CD4-positive, alpha-beta T cell treated with Interleukin-17A for 4 hours (primary cell): ENCODE results near the gene KDR.

Experiments
- DNase-seq: peaks from one replicate; pipeline ENCODE4 v3.0.0-alpha.2; 2020; ENCODE audit warnings: mixed read lengths

Gene KDR

DNA sequence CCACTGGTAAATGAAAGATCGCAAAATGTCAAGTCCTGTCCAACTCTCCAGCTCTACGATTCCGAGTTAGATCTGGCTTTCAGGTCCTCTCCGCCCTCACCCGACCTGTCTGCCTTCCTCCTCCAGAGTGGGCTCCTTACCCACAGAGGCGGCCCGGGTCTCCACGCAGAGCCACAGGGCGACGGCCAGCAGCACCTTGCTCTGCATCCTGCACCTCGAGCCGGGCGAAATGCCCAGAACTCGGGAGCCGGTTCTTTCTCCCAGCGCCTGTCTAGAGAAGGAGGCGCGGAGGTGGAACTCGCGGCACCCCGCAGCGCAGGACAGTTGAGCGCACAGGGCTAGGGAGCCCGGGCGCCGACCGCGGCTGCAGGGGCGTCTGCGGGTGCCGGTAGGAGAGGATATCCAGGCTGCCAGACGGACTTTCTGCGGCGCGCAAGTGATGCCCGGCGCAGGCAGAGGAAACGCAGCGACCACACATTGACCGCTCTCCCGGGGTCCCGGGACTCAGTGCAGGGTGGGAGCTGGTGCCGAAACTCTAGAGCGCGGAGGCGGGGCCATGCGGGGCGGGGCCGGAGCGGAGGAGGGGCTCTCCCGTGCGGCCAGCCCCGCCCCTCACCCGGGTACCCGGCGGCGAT, at the start of gene KDR:
Gene KDR, minus strand, starts transcription at position 509 of the 635 bp plus-strand sequence. Its CDS starts 302 bp downstream, at position 207.
- no peak for DNase-seq

DNA sequence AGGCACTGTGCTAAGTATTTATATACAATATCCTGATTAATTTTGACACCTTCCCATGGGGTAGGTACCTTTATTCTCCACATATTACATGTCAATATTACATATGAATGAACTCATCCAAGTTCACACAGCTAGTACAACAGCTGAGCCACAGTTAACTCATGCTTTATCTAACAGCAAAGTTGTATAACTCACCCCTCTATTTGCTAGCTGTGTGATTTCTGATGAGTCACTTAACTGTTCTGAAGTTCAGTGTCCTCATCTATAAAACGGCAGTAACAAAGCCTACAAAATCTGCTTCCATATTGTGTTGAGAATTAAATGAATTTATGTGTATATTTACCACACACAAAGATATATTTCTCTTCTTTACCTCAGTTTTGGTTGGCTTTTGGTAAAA, 48.2 kb upstream of the KDR start:
- no peak for DNase-seq

DNA sequence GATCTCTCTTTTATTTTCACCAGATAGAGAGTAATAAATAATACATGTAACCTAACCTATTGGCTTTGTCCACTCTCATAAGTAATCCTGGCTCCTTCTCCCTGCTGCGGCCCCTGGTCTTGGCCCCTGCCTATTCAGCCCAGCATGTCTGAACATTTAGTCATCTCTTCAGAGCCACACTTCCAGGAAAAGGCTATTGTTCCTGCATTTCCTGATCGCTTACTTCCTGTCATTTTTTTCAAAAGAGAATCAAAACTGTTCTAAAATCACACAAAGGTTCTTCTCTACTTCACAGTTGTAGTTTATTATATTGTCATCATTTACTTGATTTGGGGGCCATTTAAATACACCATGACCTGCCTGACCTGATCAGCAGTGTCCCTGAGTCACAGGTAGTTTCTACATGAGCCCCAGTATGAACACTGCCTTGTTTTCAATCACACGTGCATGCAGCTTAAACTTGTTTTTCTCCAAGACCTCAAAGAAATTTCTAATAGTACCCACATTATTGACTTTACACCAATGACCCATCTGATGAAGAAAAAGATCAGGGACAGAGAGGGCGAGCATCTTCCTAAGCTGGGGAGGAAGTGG, 47.4 kb upstream of the KDR start:
- no peak for DNase-seq

DNA sequence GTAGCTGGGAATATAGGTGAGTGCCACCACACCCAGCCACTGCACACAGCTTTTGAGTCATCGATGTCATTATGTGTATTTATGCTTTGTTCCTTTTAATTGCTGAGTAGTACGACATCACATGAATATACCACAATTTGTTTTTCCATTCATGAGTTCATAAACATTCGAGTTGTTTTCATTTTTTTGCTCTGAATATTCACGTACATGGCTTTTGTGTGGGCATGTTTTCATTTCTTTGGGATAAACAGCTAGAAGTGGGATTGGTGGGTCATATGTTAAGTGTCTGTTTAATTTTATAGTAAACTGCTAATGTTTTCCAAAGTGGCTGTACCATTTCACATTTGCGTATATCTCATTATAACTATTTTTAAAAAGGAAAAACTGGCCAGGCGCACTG, 45.1 kb upstream of the KDR start:
- no peak for DNase-seq

DNA sequence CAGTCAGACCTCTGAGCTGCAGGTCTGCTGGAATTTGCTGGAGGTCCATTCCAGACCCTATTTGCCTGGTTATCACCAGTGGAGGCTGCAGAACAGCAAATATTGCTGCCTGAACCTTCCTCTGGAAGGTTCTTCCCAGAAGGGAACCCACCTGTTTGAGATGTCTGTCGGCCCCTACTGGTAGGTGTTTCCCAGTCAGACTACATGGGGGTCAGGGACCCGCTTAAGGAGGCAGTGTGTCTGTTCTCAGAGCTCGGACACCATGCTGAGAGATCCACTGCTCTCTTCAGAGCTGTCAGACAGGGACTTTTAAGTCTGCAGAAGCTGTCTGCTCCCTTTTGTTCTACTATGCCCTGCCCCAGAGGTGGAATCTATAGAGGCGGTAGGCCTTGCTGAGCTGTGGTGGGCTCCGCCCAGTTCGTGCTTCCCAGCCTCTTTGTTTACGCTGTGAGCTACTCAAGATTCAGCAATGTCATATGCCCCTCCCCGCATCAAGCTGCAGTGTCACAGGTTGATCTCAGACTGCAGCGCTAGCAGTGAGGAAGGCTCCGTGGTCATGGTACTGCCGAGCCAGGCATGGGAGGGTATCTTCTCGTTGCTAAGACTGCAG, 44.1 kb upstream of the KDR start:
- no peak for DNase-seq

DNA sequence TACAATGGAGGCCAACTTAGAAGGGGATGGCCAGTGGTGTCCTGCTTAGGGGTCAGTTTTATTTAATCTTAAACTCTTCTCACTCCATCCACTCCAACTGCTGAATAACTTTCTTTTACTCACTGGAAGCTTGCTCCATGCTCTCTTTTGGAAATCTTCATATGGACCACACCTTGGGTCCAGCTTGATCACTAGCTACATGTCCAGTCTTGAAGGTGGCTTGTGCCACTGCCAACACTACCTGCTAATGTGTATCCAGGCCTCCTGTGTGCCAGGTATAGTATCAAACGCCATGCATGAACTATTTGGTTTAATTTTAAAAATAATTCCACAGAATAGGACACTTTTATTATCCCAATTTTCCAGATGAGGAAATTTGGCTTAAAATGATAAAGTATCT, 37.0 kb upstream of the KDR start:
- DNase-seq: no peak

DNA sequence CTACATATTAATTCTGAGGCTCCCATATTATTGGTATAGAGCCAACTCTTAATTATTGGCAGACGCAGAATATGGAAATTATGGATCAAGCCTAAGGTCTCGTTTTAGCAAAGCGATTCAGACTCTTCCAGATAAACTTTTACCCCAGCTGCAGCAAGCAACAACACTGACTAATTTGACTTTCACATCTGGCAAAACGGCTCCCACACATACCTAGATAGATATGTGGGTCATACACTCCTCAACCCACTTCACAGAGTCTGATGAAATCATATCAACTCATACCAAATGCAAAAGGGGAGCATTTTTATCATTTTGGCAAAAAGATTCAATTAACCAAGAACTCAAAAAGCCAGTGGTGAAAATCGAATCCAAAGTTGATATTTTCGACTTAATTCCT, 36.3 kb upstream of the KDR start:
- no peak for DNase-seq

DNA sequence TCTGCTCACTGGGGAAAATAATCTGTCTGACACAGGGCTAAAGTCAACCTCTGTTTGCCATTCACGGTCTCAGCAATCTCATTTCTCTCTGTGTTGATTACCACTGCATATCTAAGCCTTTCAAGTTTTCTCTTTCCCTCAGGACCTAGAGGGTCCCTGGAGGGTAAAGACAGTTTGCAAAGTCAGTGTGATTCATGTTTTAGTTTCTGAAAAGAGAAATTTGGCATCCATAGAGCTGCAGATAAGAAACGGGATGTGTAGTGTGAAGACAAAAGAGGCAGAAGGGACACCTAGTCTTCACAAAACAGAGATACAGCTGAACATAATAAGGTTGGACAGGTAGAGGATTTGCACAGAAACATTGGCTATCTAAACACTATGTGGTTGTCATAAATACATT, 34.5 kb upstream of the KDR start:
- no peak for DNase-seq

DNA sequence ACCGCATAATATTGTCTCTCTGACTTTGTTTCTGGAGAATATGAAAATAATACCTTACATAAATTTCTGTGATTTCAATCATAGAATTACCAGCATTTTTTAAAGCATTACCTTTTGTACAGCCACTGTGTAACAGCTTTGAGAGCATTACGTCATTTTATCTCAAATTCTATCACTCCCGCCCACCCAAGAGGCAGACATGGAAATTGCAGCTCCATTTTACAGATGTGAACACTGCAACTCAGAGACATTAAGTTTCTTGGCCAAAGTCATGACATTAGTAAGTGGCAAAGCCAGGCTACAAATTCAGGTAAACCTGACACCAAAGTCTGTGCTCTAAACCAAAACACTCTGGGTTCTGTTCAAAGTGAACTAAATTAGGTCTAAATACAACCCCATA, 33.6 kb upstream of the KDR start:
- DNase-seq: no peak

DNA sequence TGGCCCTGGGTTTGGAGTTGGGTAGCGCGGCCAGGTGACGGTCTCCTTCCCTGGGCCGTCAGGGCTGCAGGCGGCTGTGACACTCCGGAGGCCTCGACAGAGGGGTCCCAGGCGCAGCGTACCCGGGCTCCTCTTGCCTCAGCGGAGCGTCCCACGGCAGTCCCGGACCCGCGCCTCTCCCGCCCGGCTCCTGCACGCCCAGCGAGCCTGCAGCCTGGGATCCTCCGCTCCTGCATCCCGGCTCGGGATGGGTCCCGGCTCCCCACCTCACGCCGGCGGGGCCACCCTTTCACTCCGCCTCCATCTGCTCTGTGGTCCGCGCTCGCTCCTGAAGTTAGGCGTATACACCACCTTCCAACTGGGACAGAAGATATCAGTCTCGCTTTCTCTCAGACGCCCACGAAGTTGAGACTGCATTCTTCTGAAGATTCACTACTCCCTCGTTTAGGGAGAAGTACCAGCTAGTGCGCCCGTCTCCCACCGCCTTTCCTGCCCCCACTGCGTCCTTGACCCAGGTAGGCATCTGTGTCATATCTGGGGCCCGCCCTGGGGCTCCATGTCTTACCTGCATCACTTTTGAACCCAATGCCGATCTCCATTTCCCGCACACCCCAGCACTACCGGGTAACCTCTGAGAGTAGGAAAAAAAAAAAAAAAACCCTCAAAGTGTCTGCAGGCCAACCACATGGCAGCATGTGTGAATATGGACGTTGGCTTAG, 32.3 kb upstream of the KDR start:
- DNase-seq: no peak

DNA sequence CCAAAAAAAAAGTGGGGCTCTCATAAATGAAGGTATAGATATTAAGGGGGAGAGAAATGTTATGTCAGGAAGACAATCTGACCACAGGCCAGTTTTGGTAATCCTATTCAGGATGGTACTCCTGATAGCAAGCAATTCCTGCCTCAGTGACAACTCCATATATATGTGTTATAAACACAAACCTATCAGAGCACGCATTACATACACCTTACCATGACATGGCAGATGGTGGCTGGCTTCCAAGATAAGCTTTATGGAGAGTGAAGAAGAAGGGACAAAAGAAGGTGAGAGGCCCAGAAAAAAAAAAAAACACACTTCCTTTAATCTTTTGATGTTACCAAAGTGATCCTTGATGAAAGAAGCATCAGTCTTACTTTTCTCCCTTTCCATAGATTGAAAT, 29.5 kb upstream of the KDR start:
- no peak for DNase-seq

DNA sequence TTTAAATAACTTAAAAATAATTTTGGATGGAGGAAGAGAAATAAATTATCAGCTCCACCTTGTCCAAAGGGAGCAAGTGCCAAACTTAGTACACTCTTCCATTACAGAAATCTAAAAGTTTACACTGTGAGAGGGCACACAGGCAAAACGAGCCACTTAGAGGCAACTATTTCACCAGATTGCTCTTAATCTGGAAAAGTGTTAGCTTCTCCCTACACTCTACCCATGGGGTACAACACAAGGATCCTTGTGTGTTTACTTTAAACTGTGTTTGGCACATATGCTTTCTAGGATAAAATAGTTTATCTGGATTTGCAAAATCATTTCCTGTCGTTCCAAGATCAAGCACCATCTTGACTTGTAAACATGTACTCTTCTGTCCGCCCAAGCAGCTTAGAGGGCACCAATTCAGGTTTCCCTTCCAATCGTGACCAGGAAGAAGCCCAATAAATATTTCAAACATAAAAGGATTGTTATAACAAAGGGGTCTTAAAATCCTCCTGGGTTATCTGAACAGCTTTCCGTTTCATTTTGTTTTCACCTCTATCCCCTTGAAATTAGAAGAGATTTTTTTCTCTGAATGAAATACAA, 29.0 kb upstream of the KDR start:
- no peak for DNase-seq

DNA sequence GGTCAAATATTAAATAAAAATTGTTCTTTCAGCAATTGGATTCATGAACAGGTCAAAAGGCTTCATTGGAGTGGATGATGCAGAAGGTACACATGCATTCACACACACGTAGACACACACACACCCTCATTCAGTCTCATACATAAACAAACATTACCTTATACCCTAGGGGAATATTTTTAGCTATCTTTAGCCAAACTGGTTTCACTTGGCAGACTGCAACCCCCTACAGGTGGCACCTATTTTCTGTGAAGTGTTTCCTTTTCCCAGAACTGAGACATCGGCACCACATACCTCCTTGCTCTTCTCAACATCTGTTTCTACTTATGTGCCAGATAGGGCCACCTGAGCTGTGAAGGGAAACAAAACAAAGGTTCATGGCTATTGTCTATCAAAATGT, 18.5 kb upstream of the KDR start:
- DNase-seq: no peak

DNA sequence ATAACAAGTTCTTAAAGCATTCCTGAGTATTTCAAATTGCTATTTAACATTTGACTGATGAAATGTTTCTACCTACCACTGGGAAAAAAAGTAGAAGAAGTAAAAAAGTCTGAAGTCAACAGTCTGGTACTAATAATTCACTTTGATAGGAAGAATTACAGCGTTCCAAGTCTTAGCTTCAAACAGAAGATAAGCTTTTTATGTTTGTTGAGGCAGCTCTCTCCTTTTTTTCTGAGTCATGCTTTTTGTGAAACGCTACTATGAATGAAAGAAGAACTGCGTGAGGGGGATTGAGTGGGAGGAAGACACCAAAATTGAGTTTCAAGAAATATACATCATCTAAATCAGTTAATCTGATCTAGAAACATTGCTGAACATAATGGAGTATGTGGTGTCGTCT, 13.0 kb upstream of the KDR start:
- DNase-seq: no peak

DNA sequence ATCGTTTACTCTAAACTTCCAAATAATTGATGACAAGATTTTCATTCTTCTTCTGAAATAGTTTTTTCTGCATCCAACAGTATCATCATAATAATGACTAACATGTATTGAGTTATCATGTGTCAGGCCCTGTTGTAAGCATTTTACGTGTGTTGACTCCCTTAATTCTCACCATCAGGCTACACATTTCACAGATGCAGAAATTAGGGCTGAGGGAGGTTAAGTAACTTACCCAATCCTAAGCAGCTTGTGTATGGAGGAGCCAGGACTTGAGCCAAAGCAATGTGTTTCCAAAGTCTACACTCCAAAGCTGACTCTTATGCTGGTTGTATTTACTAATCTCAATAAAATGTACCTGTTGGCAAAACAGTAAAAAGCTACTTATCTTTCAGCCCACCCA, 11.2 kb upstream of the KDR start:
- no peak for DNase-seq

DNA sequence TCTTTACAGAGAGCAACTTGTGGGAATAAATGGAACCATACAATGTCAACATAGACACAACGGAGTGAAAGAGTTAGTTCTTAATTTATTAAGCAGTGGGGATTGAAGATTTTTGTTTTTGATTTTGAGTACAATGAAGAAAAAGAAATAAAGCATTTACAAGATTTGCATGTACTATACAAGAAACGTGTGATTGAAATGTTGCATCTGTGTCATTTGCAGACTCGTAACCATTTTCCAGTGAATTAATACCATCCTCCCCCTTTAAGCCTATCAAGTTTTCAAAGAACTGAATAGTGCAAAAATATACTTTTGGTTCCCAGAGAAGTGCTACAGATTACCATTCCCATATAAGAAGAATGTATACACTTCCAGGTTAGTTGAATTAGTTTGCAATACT, 8.6 kb upstream of the KDR start:
- DNase-seq: no peak

DNA sequence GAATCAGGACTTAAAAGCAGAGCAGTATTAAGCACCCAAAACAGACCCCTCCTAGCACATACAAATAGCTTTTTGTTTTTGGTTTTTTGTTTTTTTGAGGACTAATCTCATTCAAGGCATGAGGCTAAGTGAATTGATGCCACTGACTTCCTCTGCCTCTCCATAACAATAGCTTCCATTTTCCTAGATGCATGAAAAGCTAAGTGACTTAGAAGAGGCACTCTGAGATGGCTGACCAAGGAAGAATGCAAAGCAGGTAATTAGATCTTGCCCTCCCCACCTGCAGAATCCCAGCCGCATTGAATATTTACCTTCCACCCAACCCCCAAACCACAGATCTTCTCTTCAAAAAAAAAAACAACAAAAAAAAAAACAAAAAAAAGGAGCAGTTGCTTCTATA, 7.4 kb upstream of the KDR start:
- DNase-seq: no peak

DNA sequence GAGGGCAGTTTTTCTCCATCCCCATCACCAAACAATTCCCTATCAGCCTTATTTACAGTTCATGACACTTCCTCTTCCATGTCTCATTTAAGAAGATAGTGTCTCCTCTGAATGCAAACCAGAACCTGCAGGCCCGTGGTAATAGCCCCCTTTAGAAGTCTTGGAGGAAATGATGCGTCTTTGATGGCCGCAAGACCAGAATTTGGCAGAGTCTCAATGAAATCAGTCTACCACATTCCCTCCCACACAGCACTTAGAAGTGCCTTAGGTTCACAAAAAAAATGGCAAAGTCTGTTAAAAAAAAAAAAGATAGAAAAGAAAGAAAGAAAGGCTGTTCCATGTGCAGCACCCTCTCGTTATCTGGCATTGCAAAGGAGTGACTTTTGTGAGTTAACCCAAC, 2.1 kb upstream of the KDR start:
- no peak for DNase-seq

DNA sequence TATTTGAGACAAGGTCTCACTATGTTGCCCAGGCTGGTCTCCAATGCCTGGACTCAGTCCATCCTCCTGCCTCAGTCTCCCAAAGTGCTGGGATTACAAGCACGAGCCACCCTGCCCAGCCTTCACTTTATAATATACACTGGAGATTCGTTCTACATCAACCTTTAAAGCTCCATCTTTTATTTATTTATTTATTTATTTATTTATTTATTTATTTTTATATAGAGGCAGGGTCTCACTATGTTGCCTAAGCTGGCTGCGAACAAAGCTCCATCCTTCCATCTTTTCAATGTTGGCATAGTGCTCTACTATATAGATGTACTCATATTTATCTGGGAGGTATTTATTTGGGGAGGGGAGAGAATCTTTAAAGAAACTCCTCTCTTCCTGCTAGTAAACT, 1.7 kb upstream of the KDR start:
- no peak for DNase-seq

DNA sequence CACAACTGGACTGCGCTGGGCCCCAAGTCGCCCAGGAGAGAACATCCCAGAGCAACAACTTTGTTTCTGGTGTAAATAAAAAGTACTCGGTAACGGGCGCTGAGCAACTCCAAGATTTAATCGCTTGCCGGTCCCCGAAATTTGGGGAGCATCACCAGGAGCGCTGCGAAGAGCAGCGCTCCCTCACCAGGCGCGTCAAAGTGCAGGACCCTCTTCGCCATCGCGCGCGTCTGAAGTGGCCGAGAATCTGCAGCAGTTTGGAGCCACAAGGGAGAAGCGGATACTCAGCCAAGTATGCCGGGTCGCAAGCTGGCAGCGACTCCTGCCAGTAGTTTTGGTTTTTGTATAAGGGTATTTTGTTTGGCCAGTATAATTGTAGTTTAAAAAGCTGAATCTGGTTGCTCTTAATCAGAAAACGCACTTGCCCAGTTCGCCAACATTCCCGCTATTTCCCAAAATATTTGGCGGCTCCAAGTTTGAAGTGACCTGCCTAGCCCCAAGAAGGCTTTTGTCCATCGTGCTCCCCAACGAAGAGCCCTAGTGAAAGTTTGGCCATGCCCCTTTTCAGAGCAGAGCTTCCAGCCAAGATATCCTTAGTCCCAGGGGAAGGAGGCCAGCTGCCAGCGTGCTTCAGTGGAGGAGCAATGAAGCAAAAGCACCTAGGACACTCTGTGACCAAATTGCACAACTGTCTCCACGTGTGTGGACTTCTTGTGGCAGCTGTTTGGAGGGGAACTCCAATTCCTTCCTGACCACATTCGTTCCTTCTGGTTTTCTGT, 557 bp upstream of the KDR start:
- no peak for DNase-seq

DNA sequence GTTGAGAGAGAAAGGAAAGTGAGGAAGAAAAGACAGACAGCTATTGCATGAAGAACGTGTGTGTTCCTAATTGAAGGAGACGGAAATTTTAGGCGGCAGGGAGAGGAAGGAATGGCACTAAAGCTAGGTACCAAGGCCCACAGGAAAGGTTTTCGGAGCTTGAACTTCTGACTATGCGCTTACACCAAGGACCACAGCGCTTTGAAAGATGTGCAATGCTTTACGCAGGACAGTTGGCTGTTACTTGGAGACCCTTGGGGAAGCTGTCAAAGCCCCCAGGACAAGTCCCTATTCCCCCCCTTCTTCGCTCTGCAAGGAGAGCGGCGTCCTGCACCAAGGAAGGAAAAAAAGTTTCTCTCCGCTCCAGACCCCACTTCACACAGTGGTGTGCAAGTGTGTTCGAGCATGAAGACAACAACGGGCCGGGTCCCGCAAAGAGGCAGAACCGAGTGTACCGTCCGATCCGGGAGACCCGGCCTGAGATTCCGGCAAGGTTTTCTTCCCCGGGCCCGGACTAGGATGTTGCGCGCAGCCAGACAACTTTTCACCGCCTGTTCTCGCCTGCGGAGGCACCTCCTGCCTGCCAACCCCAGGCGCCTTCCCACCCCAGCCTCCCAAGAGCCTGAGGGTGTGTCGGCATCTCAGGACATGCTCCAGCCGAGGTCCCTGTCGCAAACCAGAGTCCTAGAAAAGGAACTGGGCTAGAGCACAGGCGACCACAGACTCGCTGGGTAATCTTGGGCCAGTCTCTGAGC, 896 bp downstream of the KDR start:
- DNase-seq: no peak

DNA sequence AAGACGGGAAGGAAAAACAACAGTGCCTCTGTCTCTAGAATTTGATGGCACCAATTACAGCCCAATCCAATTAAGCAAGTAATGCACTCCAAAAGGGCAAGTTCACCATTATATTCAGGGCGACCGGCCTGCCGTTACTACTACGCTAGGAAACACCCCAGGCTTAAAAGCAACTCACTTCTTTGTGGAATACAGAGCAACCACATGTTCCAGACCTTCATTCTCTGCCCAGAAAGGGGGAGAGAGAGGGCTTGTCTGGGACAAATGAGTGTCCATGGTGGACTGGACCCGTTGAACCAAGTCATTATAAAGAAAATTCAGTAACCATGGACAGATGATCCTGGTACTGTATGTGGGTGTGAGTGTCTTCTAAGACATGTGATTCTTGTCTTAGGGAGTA, 1.6 kb downstream of the KDR start:
- DNase-seq: no peak
